ENCODE results near the gene TFF1.

The TFF1 gene

DNA sequence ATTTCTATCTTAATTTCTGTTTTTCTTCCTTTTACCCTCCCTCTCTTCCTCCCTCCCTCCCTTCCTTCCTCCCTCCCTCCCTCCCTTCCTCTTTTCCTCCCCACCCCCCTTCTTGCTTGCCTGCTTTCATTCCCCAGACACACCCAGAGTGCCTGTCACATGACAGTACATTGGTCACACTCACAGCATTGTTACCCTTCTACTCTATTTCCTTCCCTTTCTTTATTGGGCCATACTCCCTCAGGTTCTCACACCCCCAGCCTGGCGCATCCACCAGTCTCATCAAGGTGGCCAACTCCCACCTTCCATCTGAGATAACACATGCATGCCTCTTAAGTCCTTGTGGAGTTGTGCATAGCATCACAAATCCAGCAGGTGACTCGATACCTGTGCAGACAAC, 18.7 kb upstream of the TFF1 start:
- Histone ChIP-seq H3K9me3 (no peaks in the 10 kb centered on the region), H3K36me3 (no peaks in the 10 kb centered on the region), H3K27ac (peak overlapping the region; percentile 67), H3K4me3 (ENCODE audit: low read depth in 1 of 2, low read length in 1 of 2) (no peak overlapping the region), H3K4me1 (ENCODE audit: control insufficient read depth in 1 of 2, insufficient read depth in 1 of 2, low read depth in 1 of 2, low read length in 1 of 2) (peaks cover 20 to 52% of the 10 kb centered on the region in 2 experiments), H3K27me3 (no peaks in the 10 kb centered on the region)
- TF ChIP-seq, protein P1, sequence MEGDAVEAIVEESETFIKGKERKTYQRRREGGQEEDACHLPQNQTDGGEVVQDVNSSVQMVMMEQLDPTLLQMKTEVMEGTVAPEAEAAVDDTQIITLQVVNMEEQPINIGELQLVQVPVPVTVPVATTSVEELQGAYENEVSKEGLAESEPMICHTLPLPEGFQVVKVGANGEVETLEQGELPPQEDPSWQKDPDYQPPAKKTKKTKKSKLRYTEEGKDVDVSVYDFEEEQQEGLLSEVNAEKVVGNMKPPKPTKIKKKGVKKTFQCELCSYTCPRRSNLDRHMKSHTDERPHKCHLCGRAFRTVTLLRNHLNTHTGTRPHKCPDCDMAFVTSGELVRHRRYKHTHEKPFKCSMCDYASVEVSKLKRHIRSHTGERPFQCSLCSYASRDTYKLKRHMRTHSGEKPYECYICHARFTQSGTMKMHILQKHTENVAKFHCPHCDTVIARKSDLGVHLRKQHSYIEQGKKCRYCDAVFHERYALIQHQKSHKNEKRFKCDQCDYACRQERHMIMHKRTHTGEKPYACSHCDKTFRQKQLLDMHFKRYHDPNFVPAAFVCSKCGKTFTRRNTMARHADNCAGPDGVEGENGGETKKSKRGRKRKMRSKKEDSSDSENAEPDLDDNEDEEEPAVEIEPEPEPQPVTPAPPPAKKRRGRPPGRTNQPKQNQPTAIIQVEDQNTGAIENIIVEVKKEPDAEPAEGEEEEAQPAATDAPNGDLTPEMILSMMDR (IDR thresholded peaks at IDR 0.05) = no peak

DNA sequence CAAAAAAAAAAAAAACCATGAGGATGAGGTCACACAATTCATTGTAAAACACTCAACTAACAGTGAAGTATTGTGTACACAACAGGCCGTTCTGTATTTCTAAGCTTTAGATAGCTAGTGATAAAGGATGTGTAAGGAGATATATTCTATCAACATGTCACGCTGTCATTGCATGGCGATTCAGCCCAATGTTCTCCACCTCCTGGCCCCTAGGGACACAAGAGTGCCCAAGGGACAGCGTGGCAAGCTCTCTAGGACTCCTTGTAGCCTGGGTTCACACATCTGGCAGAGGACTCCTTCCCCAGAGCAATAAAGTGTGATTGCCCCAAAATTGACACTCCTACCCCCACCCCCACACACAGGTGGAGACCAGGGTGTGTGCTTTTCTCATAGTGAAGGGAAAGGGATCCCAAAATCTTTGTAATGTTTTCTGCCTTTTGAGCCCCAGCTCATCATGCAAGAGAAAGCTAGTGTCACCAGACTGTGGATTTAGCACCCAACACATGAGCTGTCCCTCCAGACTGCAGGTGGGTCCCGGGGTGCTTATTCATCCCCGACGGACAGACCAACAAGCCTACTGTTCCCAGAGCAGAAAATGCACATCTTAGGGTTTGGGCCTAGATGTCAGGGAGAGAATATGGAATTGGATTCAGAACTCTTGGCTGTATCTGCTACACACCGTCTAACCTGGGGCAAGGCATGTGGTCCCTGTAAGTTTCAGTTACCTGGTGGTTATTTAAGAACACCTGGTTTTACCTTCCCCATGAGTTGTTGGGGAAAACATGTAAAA, 18.0 kb upstream of the TFF1 start:
- no peaks in the 10 kb centered on the region for H3K36me3 ChIP-seq
- H3K27ac ChIP-seq = peak overlapping the region; percentile 67
- H3K9me3 ChIP-seq = no peaks in the 10 kb centered on the region
- no peak overlapping the region for H3K4me3 ChIP-seq (ENCODE audit: low read depth in 1 of 2, low read length in 1 of 2)
- peaks cover 20 to 52% of the 10 kb centered on the region in 2 experiments for H3K4me1 ChIP-seq (ENCODE audit: control insufficient read depth in 1 of 2, insufficient read depth in 1 of 2, low read depth in 1 of 2, low read length in 1 of 2)
- TF ChIP-seq, protein P1 (IDR thresholded peaks at IDR 0.05) = no peak
- no peaks in the 10 kb centered on the region for H3K27me3 ChIP-seq

DNA sequence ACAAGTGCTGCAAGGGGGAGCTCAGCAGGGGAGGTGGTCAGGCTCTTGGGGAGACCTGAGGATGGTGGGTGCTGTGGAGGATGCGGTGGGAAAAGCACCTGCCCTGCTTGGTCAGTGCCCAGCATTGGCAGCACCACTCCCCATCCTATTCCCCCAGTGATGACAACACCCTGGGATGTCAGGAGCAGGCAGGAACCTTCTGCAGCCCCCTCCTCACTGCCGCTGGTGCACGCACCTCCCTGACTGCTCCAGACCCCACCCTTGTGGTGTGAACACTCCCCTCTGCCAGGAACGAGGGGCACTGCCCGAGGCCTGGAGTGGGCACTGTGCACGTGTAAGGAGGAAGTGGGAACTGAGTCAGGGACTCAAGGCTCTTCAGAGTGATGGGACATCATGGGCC, 17.0 kb upstream of the TFF1 start:
- Histone ChIP-seq H3K4me3 (ENCODE audit: low read depth in 1 of 2, low read length in 1 of 2) (no peak overlapping the region), H3K27me3 (no peaks in the 10 kb centered on the region), H3K27ac (no peak overlapping the region), H3K9me3 (no peaks in the 10 kb centered on the region), H3K36me3 (no peaks in the 10 kb centered on the region), H3K4me1 (ENCODE audit: control insufficient read depth in 1 of 2, insufficient read depth in 1 of 2, low read depth in 1 of 2, low read length in 1 of 2) (peaks cover 20 to 52% of the 10 kb centered on the region in 2 experiments)
- TF ChIP-seq, protein P1 (IDR thresholded peaks at IDR 0.05) = no peak

DNA sequence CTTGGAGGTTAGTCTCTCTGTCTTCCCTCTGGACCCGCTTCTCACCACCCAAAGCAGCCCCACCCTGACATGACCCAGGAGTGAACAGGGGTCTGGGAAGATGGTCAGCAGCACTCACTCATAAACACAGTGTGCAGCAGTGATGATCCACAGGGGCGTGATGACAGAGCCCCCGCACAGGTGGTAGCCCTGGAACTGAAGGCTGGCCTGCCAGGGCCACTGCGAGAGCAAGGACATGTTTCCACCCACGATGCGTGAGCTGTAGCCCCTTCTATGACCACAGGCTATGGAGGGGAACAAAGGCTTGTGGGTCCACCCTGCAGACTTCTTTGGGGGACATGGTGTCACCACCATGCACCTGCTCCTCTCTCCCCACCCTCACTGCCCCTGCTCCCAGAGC, 16.6 kb upstream of the TFF1 start:
- Histone ChIP-seq H3K36me3 (no peaks in the 10 kb centered on the region), H3K27me3 (no peaks in the 10 kb centered on the region), H3K4me1 (ENCODE audit: control insufficient read depth in 1 of 2, insufficient read depth in 1 of 2, low read depth in 1 of 2, low read length in 1 of 2) (peaks cover 20 to 50% of the 10 kb centered on the region in 2 experiments), H3K4me3 (ENCODE audit: low read depth in 1 of 2, low read length in 1 of 2) (no peak overlapping the region), H3K9me3 (no peaks in the 10 kb centered on the region), H3K27ac (no peak overlapping the region)
- TF ChIP-seq, protein P1 (IDR thresholded peaks at IDR 0.05) = no peak

DNA sequence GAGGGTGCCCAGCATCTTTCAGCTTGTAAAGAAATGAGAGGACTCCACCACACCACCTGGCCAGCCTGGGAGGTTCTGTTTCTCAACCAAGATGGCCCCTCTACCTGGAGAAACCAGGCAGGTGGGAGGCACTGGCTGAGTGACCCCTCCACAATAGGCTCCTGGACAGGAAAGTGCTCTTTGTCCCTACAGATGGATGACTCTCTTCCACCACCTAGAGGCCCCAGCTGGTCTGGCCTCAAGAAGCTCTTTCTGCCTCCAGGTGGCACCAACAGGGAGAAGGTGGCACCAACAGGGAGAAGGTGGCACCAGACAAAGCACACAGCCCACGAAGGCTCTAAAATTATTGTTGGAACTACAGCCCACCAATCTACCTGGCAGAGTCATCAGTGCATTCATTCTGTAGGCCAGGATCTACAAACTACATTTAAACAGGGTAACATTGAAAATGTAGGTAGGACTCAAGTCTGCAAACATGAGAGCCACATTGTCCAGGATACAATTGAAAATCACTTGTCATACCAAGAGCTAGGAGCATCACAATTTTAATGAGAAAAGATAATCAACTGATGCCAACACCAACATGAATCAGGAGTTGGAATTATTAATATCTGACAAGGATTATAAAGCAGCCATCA, 15.1 kb upstream of the TFF1 start:
- no peak overlapping the region for H3K4me3 ChIP-seq (ENCODE audit: low read depth in 1 of 2, low read length in 1 of 2)
- no peaks in the 10 kb centered on the region for H3K27me3 ChIP-seq
- H3K4me1 ChIP-seq (ENCODE audit: control insufficient read depth in 1 of 2, insufficient read depth in 1 of 2, low read depth in 1 of 2, low read length in 1 of 2) = peaks cover 9 to 35% of the 10 kb centered on the region in 2 experiments
- no peaks in the 10 kb centered on the region for H3K9me3 ChIP-seq
- TF ChIP-seq, protein P1 (IDR thresholded peaks at IDR 0.05) = no peak
- H3K27ac ChIP-seq = no peak overlapping the region
- no peaks in the 10 kb centered on the region for H3K36me3 ChIP-seq
